IMR-90 (cell line): ENCODE data around the gene SGPL1. TPM values are rescaled to one million over a fixed set of nuclear protein-coding genes. Genes with fewer than 3 reads are reported as not detected.
A peak's percentile ranks its signal among the peaks of the same experiment; 100 is the strongest.

ENCODE experiments used
- ATAC-seq: fragments of 200-7000 bp; cut with Tn5 transposase; 2 replicates; pipeline ENCODE4 v1.9.1; 2020; ENCODE audit warnings: low read depth, mild to moderate bottlenecking, moderate library complexity
- BruUV-seq: library from RNA; stranded (reverse); fragments of 400-500 nt; replicated peaks from 2 replicates; lab custom pipeline; 2021; lab: Mats Ljungman, UMichigan
- CTCF ChIA-PET: fragments of 300-600 bp; formaldehyde crosslinking; extraction: SDS; loops from one replicate; lab custom pipeline; 2021; ENCODE audit warnings: antibody characterized with exemption; lab: Yijun Ruan, JAX
- POLR2A ChIA-PET: fragments of 300-600 bp; sonication (Branson Sonifier 250); formaldehyde crosslinking; loops from one replicate; lab custom pipeline; 2022; ENCODE audit warnings: antibody characterized with exemption; ENCODE audit not compliant: unreplicated experiment; lab: Charles Lee
- DNase-seq: peaks from one replicate; pipeline ENCODE4 v3.0.0; 2013
- H2AFZ ChIP-seq: replicated peaks from 2 replicates; pipeline ENCODE3; 2013; ENCODE audit warnings: low read length, mild to moderate bottlenecking; ENCODE audit not compliant: poor library complexity
- H2AK5ac ChIP-seq: 2 replicates; pipeline ENCODE4 v1.6.1; 2013; ENCODE audit warnings: low read depth, low read length, inconsistent platforms
- H2AK9ac ChIP-seq: replicated peaks from 2 replicates; pipeline ENCODE3; 2013; ENCODE audit warnings: mild to moderate bottlenecking, low read depth, low read length, moderate library complexity; ENCODE audit not compliant: poor library complexity
- H2BK120ac ChIP-seq: 2 replicates; pipeline ENCODE4 v1.6.1; 2013; ENCODE audit warnings: low read depth, low read length, inconsistent platforms
- H2BK15ac ChIP-seq: 3 replicates; pipeline ENCODE4 v1.6.1; 2013; ENCODE audit warnings: low read depth, low read length, inconsistent platforms
- H2BK20ac ChIP-seq: 2 replicates; pipeline ENCODE4 v1.6.1; 2013; ENCODE audit warnings: low read depth, mild to moderate bottlenecking, inconsistent platforms, low read length, moderate library complexity
- H2BK5ac ChIP-seq: 2 replicates; pipeline ENCODE4 v1.6.1; 2013; ENCODE audit warnings: mild to moderate bottlenecking, low read depth, low read length, inconsistent platforms; ENCODE audit not compliant: poor library complexity, severe bottlenecking
- H3K14ac ChIP-seq: replicated peaks from 2 replicates; pipeline ENCODE4 v1.6.1; 2013; ENCODE audit warnings: low read depth, low read length, inconsistent platforms
- H3K18ac ChIP-seq: 2 replicates; pipeline ENCODE4 v1.6.1; 2013; ENCODE audit warnings: low read depth, low read length, control low read depth
- H3K23ac ChIP-seq: 2 replicates; pipeline ENCODE4 v1.6.1; 2013; ENCODE audit warnings: low read depth, low read length, inconsistent platforms
- H3K27ac ChIP-seq: 2 replicates; pipeline ENCODE4 v1.5.1; 2013; ENCODE audit warnings: mild to moderate bottlenecking, control low read depth, low read length; ENCODE audit not compliant: insufficient read depth
- H3K27me3 ChIP-seq: 2 replicates; pipeline ENCODE4 v1.6.1; 2013; ENCODE audit warnings: low read length; ENCODE audit not compliant: control insufficient read depth, insufficient read depth
- H3K36me3 ChIP-seq: 2 replicates; pipeline ENCODE4 v1.6.1; 2013; ENCODE audit warnings: low read length, mixed read lengths; ENCODE audit not compliant: control insufficient read depth, insufficient read depth
- H3K4ac ChIP-seq: 2 replicates; pipeline ENCODE4 v1.6.1; 2013; ENCODE audit warnings: low read depth, low read length, inconsistent platforms
- H3K4me1 ChIP-seq: 2 replicates; pipeline ENCODE4 v1.6.1; 2013; ENCODE audit warnings: low read length, mixed read lengths; ENCODE audit not compliant: control insufficient read depth, insufficient read depth
- H3K4me2 ChIP-seq: 2 replicates; pipeline ENCODE4 v1.6.1; 2013; ENCODE audit warnings: low read depth, mild to moderate bottlenecking, control low read depth, low read length, moderate library complexity
- H3K4me3 ChIP-seq: 2 replicates; pipeline ENCODE4 v1.5.1; 2013; ENCODE audit warnings: low read depth, mild to moderate bottlenecking, control low read depth, low read length, moderate library complexity; ENCODE audit not compliant: insufficient read depth
- H3K56ac ChIP-seq: 2 replicates; pipeline ENCODE4 v1.6.1; 2013; ENCODE audit warnings: low read length, inconsistent platforms; ENCODE audit not compliant: insufficient read depth; ENCODE audit errors: extremely low read depth
- H3K79me1 ChIP-seq, 2 experiments: 2 replicates each; pipeline ENCODE4 v1.6.1; 2013; ENCODE audit warnings: low read length in 2 of 2, inconsistent platforms in 1 of 2, low read depth in 1 of 2
- H3K9ac ChIP-seq: 2 replicates; pipeline ENCODE4 v1.6.1; 2013; ENCODE audit warnings: low read depth, low read length, control low read depth
- H3K9me1 ChIP-seq: 2 replicates; pipeline ENCODE4 v1.6.1; 2013; ENCODE audit warnings: low read length, inconsistent platforms; ENCODE audit not compliant: insufficient read depth
- H3K9me3 ChIP-seq: 2 replicates; pipeline ENCODE4 v1.6.1; 2013; ENCODE audit warnings: low read length; ENCODE audit not compliant: control insufficient read depth, insufficient read depth
- H4K20me1 ChIP-seq: 2 replicates; pipeline ENCODE4 v1.6.1; 2013; ENCODE audit warnings: low read length, inconsistent platforms; ENCODE audit not compliant: insufficient read depth
- H4K5ac ChIP-seq: 2 replicates; pipeline ENCODE4 v1.6.1; 2013; ENCODE audit warnings: mild to moderate bottlenecking, low read depth, low read length, control low read depth
- H4K8ac ChIP-seq, 2 experiments: 2 replicates each; pipeline ENCODE4 v1.6.1; 2013; ENCODE audit warnings: low read depth in 2 of 2, low read length in 2 of 2, control low read depth in 1 of 2, inconsistent platforms in 1 of 2
- H4K91ac ChIP-seq: 2 replicates; pipeline ENCODE4 v1.6.1; 2013; ENCODE audit warnings: low read depth, low read length, inconsistent platforms; ENCODE audit not compliant: insufficient read depth
- BHLHE40 ChIP-seq: fragments of 150-350 bp; IDR thresholded peaks from 2 replicates; pipeline ENCODE4 v1.6.1; 2016; ENCODE audit warnings: mild to moderate bottlenecking, low read depth, low read length
- MAFK ChIP-seq: IDR thresholded peaks from 2 replicates; pipeline ENCODE4 v1.6.1; 2012; ENCODE audit warnings: low read depth, low read length, improper control_type of control experiment
- MXI1 ChIP-seq: IDR thresholded peaks from 2 replicates; pipeline ENCODE4 v1.6.1; 2012; ENCODE audit warnings: low read depth, mild to moderate bottlenecking, low read length, moderate library complexity, borderline replicate concordance
- NFE2L2 ChIP-seq: fragments of 150-350 bp; IDR thresholded peaks from 2 replicates; pipeline ENCODE4 v1.6.1; 2016; ENCODE audit warnings: low read depth, mild to moderate bottlenecking, low read length
- POLR2A ChIP-seq: IDR thresholded peaks from 2 replicates; pipeline ENCODE4 v1.6.1; 2012; ENCODE audit warnings: mild to moderate bottlenecking, low read depth, low read length
- RCOR1 ChIP-seq: IDR thresholded peaks from 2 replicates; pipeline ENCODE4 v1.6.1; 2012; ENCODE audit warnings: mild to moderate bottlenecking, low read length, improper control_type of control experiment; ENCODE audit not compliant: insufficient replicate concordance
- USF2 ChIP-seq: fragments of 150-350 bp; IDR thresholded peaks from 2 replicates; pipeline ENCODE4 v1.6.1; 2017; ENCODE audit warnings: mild to moderate bottlenecking, antibody characterized with exemption, low read length, low read depth
- WGBS, 2 experiments: methylation state at CpG; one replicate each; pipeline versions ENCODE4 v1.1.5 to v1.1.7; 2013; ENCODE audit warnings: missing lambda C conversion rate in 2 of 2; ENCODE audit not compliant: insufficient read length in 1 of 2; ENCODE audit errors: extremely low coverage in 2 of 2; 5-methylcytosine and 5-hydroxymethylcytosine counted together
- dilution Hi-C: fragments of 300-500 bp; cut with HindIII; formaldehyde crosslinking; loops from one replicate; pipeline ENCODE4 v1.14.3; 2018; ENCODE audit warnings: low sequenced_read_pairs; ENCODE audit not compliant: unreplicated experiment
- in situ Hi-C: fragments of 300-500 bp; cut with MboI; formaldehyde crosslinking; loops from 3 replicates; pipeline ENCODE4 v1.14.3; 2019; ENCODE audit warnings: low sequenced_read_pairs, inconsistent platforms, mixed read lengths
- intact Hi-C: fragments of 100-400 bp; cut with micrococcal nuclease; formaldehyde crosslinking; loops from 2 replicates; pipeline ENCODE4 v1.10.0; 2022
- polyA plus RNA-seq, 3 experiments: library from polyadenylated mRNA; depleted of rRNA; stranded (reverse); fragments of >200 nt; gene quantifications; 2 replicates each; pipeline ENCODE4 v1.2.3, GENCODE V29; 2012; ENCODE audit warnings: low replicate concordance in 1 of 3
- total RNA-seq: library from RNA; depleted of rRNA; stranded (reverse); fragments of >200 nt; gene quantifications from 2 replicates; pipeline ENCODE4 v1.2.3, GENCODE V29; 2012
- TF ChIP-seq, protein P1 (sequence below): fragments of 150-350 bp; IDR thresholded peaks from 2 replicates; pipeline ENCODE4 v1.6.1; 2016; ENCODE audit warnings: low read depth, mild to moderate bottlenecking, low read length, moderate library complexity, borderline replicate concordance

SGPL1 gene
- total and polyA plus RNA-seq, 2 of the 4 experiments (the other 2 are of a cell fraction), result 12.2 to 26.7 TPM

DNA sequence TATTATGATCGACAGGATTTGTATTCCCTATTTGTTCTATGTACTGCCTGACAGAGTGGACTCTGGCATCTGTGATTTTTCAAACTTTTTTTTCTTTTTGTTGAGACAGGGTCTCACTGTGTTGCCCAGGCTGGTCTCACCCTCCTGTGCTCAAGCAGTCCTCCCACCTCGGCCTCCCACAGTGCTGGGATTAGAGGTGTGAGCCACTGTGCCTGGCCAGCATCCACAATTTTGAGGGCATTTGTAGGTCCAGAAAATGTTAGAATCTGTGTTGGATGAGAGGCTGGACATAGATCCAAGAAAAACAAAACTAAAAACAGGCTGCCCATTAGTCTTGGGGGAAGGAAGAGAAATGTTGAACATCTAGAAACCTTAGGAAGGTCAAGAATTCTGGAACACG lies 34.3 kb downstream of the SGPL1 start:
- BruUV-seq, result no TSS peak
- no peak overlapping the region for H2AFZ ChIP-seq
- H3K79me1 ChIP-seq, result peaks cover 22 to 39% of the 10 kb centered on the region in 2 experiments
- H4K5ac ChIP-seq, result no peak overlapping the region; the same call in 1 of the 2 replicates
- peaks cover 15% of the 10 kb centered on the region for H3K36me3 ChIP-seq
- H3K27me3 ChIP-seq, result no peaks in the 10 kb centered on the region
- peak overlapping the region; percentile 58 for H2BK120ac ChIP-seq
- no peaks in the 10 kb centered on the region; the same call in 1 of the 2 replicates for H4K20me1 ChIP-seq
- ChIA-PET POLR2A (no interaction called here), CTCF (no interaction called here)
- TF ChIP-seq BHLHE40 (no peak), RCOR1 (no peak), NFE2L2 (no peak), MXI1 (no peak), MAFK (no peak), USF2 (no peak), POLR2A (no peak)
- TF ChIP-seq, protein P1, sequence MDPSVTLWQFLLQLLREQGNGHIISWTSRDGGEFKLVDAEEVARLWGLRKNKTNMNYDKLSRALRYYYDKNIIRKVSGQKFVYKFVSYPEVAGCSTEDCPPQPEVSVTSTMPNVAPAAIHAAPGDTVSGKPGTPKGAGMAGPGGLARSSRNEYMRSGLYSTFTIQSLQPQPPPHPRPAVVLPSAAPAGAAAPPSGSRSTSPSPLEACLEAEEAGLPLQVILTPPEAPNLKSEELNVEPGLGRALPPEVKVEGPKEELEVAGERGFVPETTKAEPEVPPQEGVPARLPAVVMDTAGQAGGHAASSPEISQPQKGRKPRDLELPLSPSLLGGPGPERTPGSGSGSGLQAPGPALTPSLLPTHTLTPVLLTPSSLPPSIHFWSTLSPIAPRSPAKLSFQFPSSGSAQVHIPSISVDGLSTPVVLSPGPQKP, result no peak
- DNase-seq (peak; percentile 29), ATAC-seq (no peak; the same call in 1 of the 2 replicates)
- H3K14ac ChIP-seq, result peak overlapping the region; percentile 6; the same call in 1 of the 2 replicates
- no peak overlapping the region for H2AK9ac ChIP-seq
- peak overlapping the region; percentile 58 for H3K4ac ChIP-seq
- H3K4me1 ChIP-seq, result peaks cover 16% of the 10 kb centered on the region
- peak overlapping the region; percentile 41; the same call in 1 of the 2 replicates for H2BK20ac ChIP-seq
- dilution Hi-C loops, result no loop called here
- peak overlapping the region; percentile 61 for H2BK5ac ChIP-seq
- H3K23ac ChIP-seq, result no peak overlapping the region
- in situ Hi-C loops, result no loop called here
- no peaks in the 10 kb centered on the region for H3K9me3 ChIP-seq
- H2BK15ac ChIP-seq, result no peak overlapping the region; the same call in 2 of the 3 replicates
- intact Hi-C loops, result no loop called here
- WGBS, 2 experiments, result no CpG with 5 or more reads among the region's 3 CpGs
- no peak overlapping the region for H3K56ac ChIP-seq
- H3K18ac ChIP-seq, result peak overlapping the region; percentile 89; the same call in 1 of the 2 replicates
- H4K91ac ChIP-seq, result no peak overlapping the region
- no peak overlapping the region for H3K4me3 ChIP-seq
- H3K4me2 ChIP-seq, result peak overlapping the region; percentile 74; the same call in 1 of the 2 replicates
- no peak overlapping the region for H3K9ac ChIP-seq
- H3K27ac ChIP-seq, result peak overlapping the region; percentile 51; the same call in 1 of the 2 replicates
- peaks cover 7% of the 10 kb centered on the region for H3K9me1 ChIP-seq
- H2AK5ac ChIP-seq, result peak overlapping the region; percentile 11; the same call in 1 of the 2 replicates
- peak overlapping the region in 1 of 2 experiments; percentile 25; a peak in 2 of 4 replicates for H4K8ac ChIP-seq
